CD4-positive, alpha-beta T cell treated with Interleukin-12 subunit alpha and Interleukin-12 subunit beta, for 1 hour (primary cell): ENCODE measurements around the gene ERBB4.

ENCODE experiments used
- DNase-seq: peaks from one replicate; pipeline ENCODE4 v3.0.0-alpha.2; 2020

The ERBB4 gene

GRCh38 chr2:211437396-211437795 lies 1101.2 kb downstream of the ERBB4 start:
- DNase-seq = no peak

DNA sequence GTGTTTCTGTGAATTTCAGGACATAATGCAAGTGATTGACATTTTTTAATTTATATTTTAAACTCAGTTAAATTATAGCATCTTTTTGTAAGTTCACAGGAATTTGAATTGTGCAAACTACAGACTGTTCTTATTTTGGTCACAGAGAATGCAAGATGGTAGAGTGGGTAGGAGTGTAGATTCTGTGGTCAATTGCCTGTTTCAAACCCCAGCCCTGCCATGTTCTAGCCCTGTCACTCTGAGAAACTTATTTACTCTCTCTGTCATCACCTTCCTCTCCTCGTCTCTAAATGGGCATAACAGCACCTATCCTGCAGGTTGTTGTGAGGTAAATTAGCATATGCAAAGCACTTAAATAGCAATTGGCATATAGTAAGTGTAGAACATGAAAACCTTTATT lies 1102.4 kb downstream of the ERBB4 start:
- DNase-seq = no peak

DNA sequence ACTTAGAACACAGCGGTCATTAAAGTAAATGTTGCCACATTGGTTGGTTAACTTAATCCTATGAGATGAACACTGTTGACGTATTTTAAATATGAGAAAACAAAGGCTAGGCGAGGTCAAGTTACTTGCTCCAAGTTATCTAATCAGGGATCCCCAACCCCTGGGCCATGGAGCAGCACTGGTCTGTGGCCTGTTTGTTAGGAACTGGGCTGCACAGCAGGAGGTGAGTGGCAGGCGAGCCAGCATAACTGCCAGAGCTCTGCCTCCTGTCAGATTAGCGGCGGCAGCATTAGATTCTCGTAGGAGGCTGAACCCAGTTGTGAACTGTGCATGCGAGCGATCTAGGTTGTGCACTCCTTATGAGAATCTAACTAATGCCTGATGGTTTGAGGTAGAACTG lies 1103.3 kb downstream of the ERBB4 start:
- DNase-seq = no peak

DNA sequence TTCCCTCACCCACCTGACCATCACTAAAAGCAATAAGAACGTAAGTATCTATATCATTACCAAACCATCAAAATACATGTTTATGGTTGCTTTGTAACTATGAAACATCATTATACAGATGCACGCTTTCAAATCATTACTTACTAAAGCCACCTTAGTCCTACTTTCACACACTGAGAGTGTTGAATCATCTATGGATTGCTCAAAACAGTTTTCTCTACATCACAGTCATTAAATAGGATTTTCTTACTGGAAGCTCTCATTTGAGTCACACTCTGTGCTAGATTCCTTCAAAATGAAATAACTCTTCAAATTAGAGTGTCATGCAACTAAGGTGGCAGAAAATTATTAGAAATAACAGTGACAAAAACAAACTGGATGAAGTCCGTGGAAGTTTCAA lies 1103.8 kb downstream of the ERBB4 start:
- no peak for DNase-seq

DNA sequence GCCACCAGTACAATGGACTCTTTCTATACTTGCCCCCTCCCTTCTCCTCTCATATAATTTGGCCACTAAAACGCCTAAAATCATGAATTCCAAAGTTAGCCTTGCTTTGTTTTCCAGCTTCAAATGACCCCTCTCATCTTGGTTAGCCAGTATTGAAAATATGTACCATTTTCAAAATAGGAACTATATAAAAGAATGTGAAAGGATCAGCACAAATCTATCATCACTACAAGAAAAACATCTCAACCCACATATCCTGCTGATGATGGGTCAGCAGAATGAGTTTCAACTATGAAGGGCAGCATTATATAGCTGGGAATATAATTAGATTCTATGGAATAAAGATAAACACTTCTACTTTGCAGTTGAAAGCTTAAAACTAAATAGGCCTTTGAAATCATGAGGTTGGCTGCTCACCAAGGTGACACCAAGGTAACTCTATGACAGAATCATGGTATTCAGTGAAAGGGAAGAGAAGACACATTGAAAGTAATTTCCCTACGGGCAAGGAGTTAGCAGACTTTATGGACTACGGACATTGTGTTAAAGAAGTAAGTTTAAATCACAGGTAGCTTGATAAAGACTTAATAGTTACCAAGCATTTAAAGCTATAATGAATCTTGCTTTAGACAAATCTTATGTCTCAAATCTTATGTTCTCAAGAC lies 1109.2 kb downstream of the ERBB4 start:
- DNase-seq = no peak

DNA sequence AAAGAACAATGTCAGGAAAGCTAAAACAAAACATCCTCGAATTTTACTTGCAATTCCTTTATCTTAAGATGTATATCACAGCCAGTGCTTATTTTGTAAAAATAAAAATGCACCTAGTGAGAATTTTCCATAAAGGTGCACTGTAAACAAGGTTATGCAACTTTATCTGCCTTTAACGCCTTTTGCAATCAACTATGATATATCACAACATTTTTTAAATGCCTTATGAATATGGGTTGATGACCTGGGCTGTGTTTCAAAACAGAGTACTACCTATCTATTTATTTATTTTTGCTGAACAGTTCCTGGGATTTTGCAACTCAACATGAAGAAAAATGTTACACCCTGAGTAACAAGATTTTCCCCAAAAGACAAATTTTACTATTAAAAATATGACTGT lies 1112.4 kb downstream of the ERBB4 start:
- DNase-seq = no peak

GRCh38 chr2:211423018-211423417 lies 1115.6 kb downstream of the ERBB4 start:
- DNase-seq = no peak

- DNase-seq = no peak
Observed at GRCh38 chr2:211417544-211417943, 1121.1 kb downstream of the ERBB4 start.

DNA sequence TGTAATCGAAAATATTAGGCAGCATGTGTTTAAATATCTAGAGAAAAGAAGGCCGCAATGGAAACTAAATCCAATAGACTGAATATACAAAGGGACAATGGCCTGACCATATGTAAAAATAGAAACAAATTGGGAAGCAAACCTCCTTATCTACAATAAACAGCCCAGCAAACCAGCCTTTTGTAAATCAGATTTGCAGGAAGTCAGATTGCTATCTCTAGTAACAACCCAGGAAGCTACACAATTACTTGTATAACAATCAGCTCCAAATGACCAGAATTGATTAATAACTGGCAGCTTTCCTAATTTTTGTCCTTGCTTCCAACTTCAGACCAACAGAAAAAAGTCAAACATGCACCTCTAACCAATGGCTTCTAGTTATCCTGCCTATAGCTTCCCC lies 1122.2 kb downstream of the ERBB4 start:
- DNase-seq = no peak

GRCh38 chr2:211413746-211414145 lies 1124.9 kb downstream of the ERBB4 start:
- DNase-seq = no peak

GRCh38 chr2:211408483-211408891 lies 1130.1 kb downstream of the ERBB4 start:
- no peak for DNase-seq

- no peak for DNase-seq
Observed at GRCh38 chr2:211407076-211407475, 1131.5 kb downstream of the ERBB4 start.

- DNase-seq = no peak
Observed at GRCh38 chr2:211405036-211405435, 1133.6 kb downstream of the ERBB4 start.

- DNase-seq = no peak
Observed at GRCh38 chr2:211404098-211404497, 1134.5 kb downstream of the ERBB4 start.

GRCh38 chr2:211401328-211401727 lies 1137.3 kb downstream of the ERBB4 start:
- DNase-seq = no peak

DNA sequence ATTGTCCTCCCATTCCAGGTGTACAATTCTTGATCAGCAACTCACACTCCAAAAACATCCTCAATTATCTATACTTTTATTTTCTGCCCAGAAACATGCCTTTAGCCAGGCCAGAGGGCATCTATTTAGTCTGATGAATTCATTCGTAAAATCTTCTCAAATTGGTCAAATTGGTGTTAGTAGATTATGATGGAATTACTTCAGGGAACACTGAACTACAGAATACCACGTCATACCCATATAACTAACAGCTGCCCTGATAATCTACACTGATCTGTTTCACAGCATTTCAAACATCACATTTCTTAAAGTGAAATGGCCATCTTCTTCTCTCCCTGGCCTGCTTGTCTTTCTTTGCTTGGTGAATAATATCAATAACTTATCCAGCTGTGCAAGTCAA lies 1140.8 kb downstream of the ERBB4 start:
- no peak for DNase-seq

DNA sequence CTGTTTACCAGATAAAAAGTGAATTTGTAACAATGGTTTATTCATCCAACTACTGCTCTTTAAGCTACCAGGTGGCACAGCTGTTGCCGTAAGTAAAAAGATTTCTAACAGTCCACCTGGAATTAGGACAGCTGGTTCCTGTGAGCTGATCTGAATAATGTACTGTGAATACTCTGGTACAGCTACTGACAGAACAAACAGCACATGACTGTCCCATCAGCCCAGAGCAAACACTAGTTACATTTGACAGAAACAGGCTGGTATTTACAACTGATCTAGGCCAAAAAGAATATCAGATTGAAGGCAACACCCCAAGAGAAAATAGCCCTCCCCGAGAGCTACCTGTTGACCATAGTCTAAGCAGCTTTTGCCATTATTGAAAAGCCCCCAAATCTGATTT lies 1141.8 kb downstream of the ERBB4 start:
- no peak for DNase-seq

DNA sequence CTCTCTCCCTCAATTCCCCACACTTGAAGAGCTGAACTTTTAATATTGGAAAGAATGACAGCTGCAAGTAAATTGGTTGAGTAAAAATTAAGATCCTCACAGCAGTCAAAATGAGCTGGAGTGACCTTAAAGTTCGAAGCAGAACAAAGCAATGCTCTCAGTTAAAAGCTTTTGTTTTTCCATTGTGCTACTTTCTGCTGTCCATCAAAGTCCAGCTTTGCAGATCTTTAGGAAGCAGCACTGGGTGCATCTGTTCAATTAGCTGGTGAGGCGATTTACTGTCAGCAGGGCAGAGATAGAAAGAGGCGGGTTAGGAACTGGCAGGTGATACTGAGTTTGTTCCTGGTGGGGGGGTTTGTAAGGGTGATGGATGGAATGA lies 1147.4 kb downstream of the ERBB4 start:
- no peak for DNase-seq

GRCh38 chr2:211390536-211391188 lies 1147.9 kb downstream of the ERBB4 start:
- DNase-seq = no peak

- no peak for DNase-seq
Observed at GRCh38 chr2:211387734-211388133, 1150.9 kb downstream of the ERBB4 start.

- no peak for DNase-seq
Observed at GRCh38 chr2:211380041-211380440, 1158.6 kb downstream of the ERBB4 start.

GRCh38 chr2:211376410-211376809 lies 1162.2 kb downstream of the ERBB4 start:
- DNase-seq = no peak

GRCh38 chr2:211373203-211373602 lies 1165.4 kb downstream of the ERBB4 start:
- DNase-seq = no peak

GRCh38 chr2:211371465-211371864 lies 1167.1 kb downstream of the ERBB4 start:
- DNase-seq = no peak

DNA sequence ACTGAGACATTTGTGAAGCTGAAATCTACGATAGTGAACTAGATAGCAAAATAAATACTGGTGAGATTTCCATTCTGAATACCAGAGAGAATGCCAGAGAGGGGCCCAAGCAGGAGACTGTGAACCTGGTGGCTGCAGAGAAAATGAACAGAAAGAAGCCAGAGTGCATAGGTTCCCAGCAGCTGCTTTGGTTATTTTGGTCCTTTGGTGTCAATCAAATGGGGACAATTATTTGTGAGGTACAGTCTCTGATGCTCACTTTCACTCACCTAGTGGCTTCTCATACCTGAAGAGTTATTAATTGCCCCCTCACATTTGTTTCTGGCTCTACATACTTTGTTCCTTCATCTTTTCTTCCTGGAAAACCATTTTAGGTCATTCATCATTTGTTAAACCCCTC lies 1170.1 kb downstream of the ERBB4 start:
- no peak for DNase-seq
